Measurements from ENCODE around the gene MRPS2.

MRPS2 gene

GRCh38 chr9:135488527-135488926, 12.0 kb upstream of the MRPS2 start:
- Histone ChIP-seq H3K27me3 (ENCODE audit: control insufficient read depth in 1 of 2, insufficient read depth in 2 of 2, low read length in 2 of 2) (no peaks in the 10 kb centered on the region), H3K4me1 (ENCODE audit: control insufficient read depth in 1 of 2, insufficient read depth in 2 of 2, low read length in 2 of 2) (no peaks in the 10 kb centered on the region), H3K4me3 (ENCODE audit: low read depth in 1 of 2, low read length in 2 of 2) (no peak overlapping the region), H3K27ac (ENCODE audit: low read depth, low read length) (no peak overlapping the region), H3K36me3 (ENCODE audit: control insufficient read depth in 1 of 2, insufficient read depth in 2 of 2, low read length in 2 of 2) (peaks cover 4 to 32% of the 10 kb centered on the region in 2 donors), H3K9ac (ENCODE audit: low read depth in 1 of 2, low read length in 2 of 2) (no peak overlapping the region), H3K9me3 (ENCODE audit: control insufficient read depth in 1 of 2, low read length in 2 of 2) (no peaks in the 10 kb centered on the region)

- Histone ChIP-seq H3K4me1 (ENCODE audit: control insufficient read depth in 1 of 2, insufficient read depth in 2 of 2, low read length in 2 of 2) (no peaks in the 10 kb centered on the region), H3K9me3 (ENCODE audit: control insufficient read depth in 1 of 2, low read length in 2 of 2) (no peaks in the 10 kb centered on the region), H3K27me3 (ENCODE audit: control insufficient read depth in 1 of 2, insufficient read depth in 2 of 2, low read length in 2 of 2) (no peaks in the 10 kb centered on the region), H3K9ac (ENCODE audit: low read depth in 1 of 2, low read length in 2 of 2) (no peak overlapping the region), H3K4me3 (ENCODE audit: low read depth in 1 of 2, low read length in 2 of 2) (no peak overlapping the region), H3K36me3 (ENCODE audit: control insufficient read depth in 1 of 2, insufficient read depth in 2 of 2, low read length in 2 of 2) (peaks cover 0 to 28% of the 10 kb centered on the region in 2 donors), H3K27ac (ENCODE audit: low read depth, low read length) (no peak overlapping the region)
These were observed 11.1 kb upstream of the MRPS2 start for GRCh38 chr9:135489188-135489906.

- no peaks in the 10 kb centered on the region for H3K9me3 ChIP-seq (ENCODE audit: control insufficient read depth in 1 of 2, low read length in 2 of 2)
- no peak overlapping the region for H3K27ac ChIP-seq (ENCODE audit: low read depth, low read length)
- peaks cover 0 to 19% of the 10 kb centered on the region in 2 donors for H3K36me3 ChIP-seq (ENCODE audit: control insufficient read depth in 1 of 2, insufficient read depth in 2 of 2, low read length in 2 of 2)
- H3K9ac ChIP-seq (ENCODE audit: low read depth in 1 of 2, low read length in 2 of 2): no peak overlapping the region
- H3K4me3 ChIP-seq (ENCODE audit: low read depth in 1 of 2, low read length in 2 of 2): no peak overlapping the region
- H3K4me1 ChIP-seq (ENCODE audit: control insufficient read depth in 1 of 2, insufficient read depth in 2 of 2, low read length in 2 of 2): no peaks in the 10 kb centered on the region
- no peaks in the 10 kb centered on the region for H3K27me3 ChIP-seq (ENCODE audit: control insufficient read depth in 1 of 2, insufficient read depth in 2 of 2, low read length in 2 of 2)
These were observed 10.2 kb upstream of the MRPS2 start for GRCh38 chr9:135490166-135490870.

GRCh38 chr9:135490980-135491464, 9.5 kb upstream of the MRPS2 start:
- Histone ChIP-seq H3K4me1 (ENCODE audit: control insufficient read depth in 1 of 2, insufficient read depth in 2 of 2, low read length in 2 of 2) (no peaks in the 10 kb centered on the region), H3K27ac (ENCODE audit: low read depth, low read length) (no peak overlapping the region), H3K36me3 (ENCODE audit: control insufficient read depth in 1 of 2, insufficient read depth in 2 of 2, low read length in 2 of 2) (peaks cover 0 to 12% of the 10 kb centered on the region in 2 donors), H3K9ac (ENCODE audit: low read depth in 1 of 2, low read length in 2 of 2) (no peak overlapping the region), H3K4me3 (ENCODE audit: low read depth in 1 of 2, low read length in 2 of 2) (no peak overlapping the region), H3K27me3 (ENCODE audit: control insufficient read depth in 1 of 2, insufficient read depth in 2 of 2, low read length in 2 of 2) (no peaks in the 10 kb centered on the region), H3K9me3 (ENCODE audit: control insufficient read depth in 1 of 2, low read length in 2 of 2) (no peaks in the 10 kb centered on the region)

- H3K27ac ChIP-seq (ENCODE audit: low read depth, low read length): no peak overlapping the region
- no peaks in the 10 kb centered on the region for H3K9me3 ChIP-seq (ENCODE audit: control insufficient read depth in 1 of 2, low read length in 2 of 2)
- H3K4me3 ChIP-seq (ENCODE audit: low read depth in 1 of 2, low read length in 2 of 2): no peak overlapping the region
- peaks cover 0 to 9% of the 10 kb centered on the region in 2 donors for H3K36me3 ChIP-seq (ENCODE audit: control insufficient read depth in 1 of 2, insufficient read depth in 2 of 2, low read length in 2 of 2)
- H3K9ac ChIP-seq (ENCODE audit: low read depth in 1 of 2, low read length in 2 of 2): no peak overlapping the region
- H3K27me3 ChIP-seq (ENCODE audit: control insufficient read depth in 1 of 2, insufficient read depth in 2 of 2, low read length in 2 of 2): no peaks in the 10 kb centered on the region
- no peaks in the 10 kb centered on the region for H3K4me1 ChIP-seq (ENCODE audit: control insufficient read depth in 1 of 2, insufficient read depth in 2 of 2, low read length in 2 of 2)
These were observed 8.7 kb upstream of the MRPS2 start for GRCh38 chr9:135491764-135492163.

GRCh38 chr9:135492886-135493669, 7.4 kb upstream of the MRPS2 start:
- Histone ChIP-seq H3K27ac (ENCODE audit: low read depth, low read length) (no peak overlapping the region), H3K4me1 (ENCODE audit: control insufficient read depth in 1 of 2, insufficient read depth in 2 of 2, low read length in 2 of 2) (no peaks in the 10 kb centered on the region), H3K9ac (ENCODE audit: low read depth in 1 of 2, low read length in 2 of 2) (no peak overlapping the region), H3K27me3 (ENCODE audit: control insufficient read depth in 1 of 2, insufficient read depth in 2 of 2, low read length in 2 of 2) (no peaks in the 10 kb centered on the region), H3K36me3 (ENCODE audit: control insufficient read depth in 1 of 2, insufficient read depth in 2 of 2, low read length in 2 of 2) (peaks cover 0 to 9% of the 10 kb centered on the region in 2 donors), H3K9me3 (ENCODE audit: control insufficient read depth in 1 of 2, low read length in 2 of 2) (no peaks in the 10 kb centered on the region), H3K4me3 (ENCODE audit: low read depth in 1 of 2, low read length in 2 of 2) (no peak overlapping the region)

- Histone ChIP-seq H3K36me3 (ENCODE audit: control insufficient read depth in 1 of 2, insufficient read depth in 2 of 2, low read length in 2 of 2) (no peaks in the 10 kb centered on the region), H3K27me3 (ENCODE audit: control insufficient read depth in 1 of 2, insufficient read depth in 2 of 2, low read length in 2 of 2) (no peaks in the 10 kb centered on the region), H3K9me3 (ENCODE audit: control insufficient read depth in 1 of 2, low read length in 2 of 2) (no peaks in the 10 kb centered on the region), H3K4me1 (ENCODE audit: control insufficient read depth in 1 of 2, insufficient read depth in 2 of 2, low read length in 2 of 2) (peaks cover 0 to 8% of the 10 kb centered on the region in 2 donors), H3K27ac (ENCODE audit: low read depth, low read length) (no peak overlapping the region), H3K4me3 (ENCODE audit: low read depth in 1 of 2, low read length in 2 of 2) (no peak overlapping the region), H3K9ac (ENCODE audit: low read depth in 1 of 2, low read length in 2 of 2) (no peak overlapping the region)
These were observed 5.5 kb upstream of the MRPS2 start for GRCh38 chr9:135494791-135495559.

GRCh38 chr9:135498381-135499126, 1.9 kb upstream of the MRPS2 start:
- Histone ChIP-seq H3K9ac (ENCODE audit: low read depth in 1 of 2, low read length in 2 of 2) (no peak overlapping the region), H3K27ac (ENCODE audit: low read depth, low read length) (no peak overlapping the region), H3K27me3 (ENCODE audit: control insufficient read depth in 1 of 2, insufficient read depth in 2 of 2, low read length in 2 of 2) (no peaks in the 10 kb centered on the region)

More at GRCh38 chr9:135498381-135499126, 1.9 kb upstream of the MRPS2 start:
- Histone ChIP-seq H3K36me3 (ENCODE audit: control insufficient read depth in 1 of 2, insufficient read depth in 2 of 2, low read length in 2 of 2) (peaks cover 10 to 13% of the 10 kb centered on the region in 2 donors), H3K4me1 (ENCODE audit: control insufficient read depth in 1 of 2, insufficient read depth in 2 of 2, low read length in 2 of 2) (peaks cover 8 to 20% of the 10 kb centered on the region in 2 donors), H3K9me3 (ENCODE audit: control insufficient read depth in 1 of 2, low read length in 2 of 2) (no peaks in the 10 kb centered on the region), H3K4me3 (ENCODE audit: low read depth in 1 of 2, low read length in 2 of 2) (no peak overlapping the region)

Data from duodenal mucosa (tissue), 2 donors.